Neural progenitor cell (in vitro differentiated cells): ENCODE measurements around the gene STX17. TPM values are rescaled to one million over a fixed set of nuclear protein-coding genes. Genes with fewer than 3 reads are reported as not detected.

Experiments used
- DNase-seq: peaks from one replicate; pipeline ENCODE4 v3.0.0-alpha.2; 2016; ENCODE audit warnings: low spot score
- H2AFZ ChIP-seq: fragments of 200-600 bp; sonication (generic); replicated peaks from 2 replicates; pipeline ENCODE4 v1.6.1; 2016; ENCODE audit warnings: antibody characterized with exemption
- H3F3A ChIP-seq: fragments of 200-600 bp; sonication (generic); 2 replicates; pipeline ENCODE4 v1.6.1; 2016; ENCODE audit warnings: antibody characterized with exemption, low read depth
- H3K27ac ChIP-seq: fragments of 200-600 bp; sonication (generic); 2 replicates; pipeline ENCODE4 v1.5.1; 2016; ENCODE audit warnings: mild to moderate bottlenecking
- H3K27me3 ChIP-seq: fragments of 200-600 bp; sonication (generic); 2 replicates; pipeline ENCODE4 v1.6.1; 2016; ENCODE audit warnings: mild to moderate bottlenecking, moderate library complexity
- H3K36me3 ChIP-seq: fragments of 200-600 bp; sonication (generic); 2 replicates; pipeline ENCODE4 v1.5.1; 2016
- H3K4me1 ChIP-seq: fragments of 200-600 bp; sonication (generic); 2 replicates; pipeline ENCODE4 v1.6.1; 2016; ENCODE audit warnings: mixed run types
- H3K4me2 ChIP-seq: fragments of 200-600 bp; sonication (generic); 2 replicates; pipeline ENCODE4 v1.6.1; 2016
- H3K4me3 ChIP-seq: fragments of 200-600 bp; sonication (generic); 2 replicates; pipeline ENCODE4 v1.5.1; 2016
- H3K79me2 ChIP-seq: fragments of 200-600 bp; sonication (generic); 2 replicates; pipeline ENCODE4 v1.6.1; 2016; ENCODE audit warnings: low read depth
- H3K9ac ChIP-seq: fragments of 200-600 bp; sonication (generic); 2 replicates; pipeline ENCODE4 v1.6.1; 2016
- H3K9me3 ChIP-seq: fragments of 200-600 bp; sonication (generic); 2 replicates; pipeline ENCODE4 v1.5.1; 2016; ENCODE audit warnings: low read depth
- H4K20me1 ChIP-seq: fragments of 200-600 bp; sonication (generic); 2 replicates; pipeline ENCODE4 v1.6.1; 2016; ENCODE audit warnings: low read depth
- H3K27ac Mint-ChIP-seq: 3 replicates; pipeline ENCODE4 v1.8.0; 2021; ENCODE audit warnings: mixed read lengths
- H3K27me3 Mint-ChIP-seq: 2 replicates; pipeline ENCODE4 v1.8.0; 2022; ENCODE audit warnings: low read depth, mild to moderate bottlenecking, inconsistent platforms, moderate library complexity, mixed read lengths; ENCODE audit not compliant: insufficient read depth
- H3K36me3 Mint-ChIP-seq: 3 replicates; pipeline ENCODE4 v1.8.0; 2021; ENCODE audit warnings: mixed read lengths
- H3K4me1 Mint-ChIP-seq: 3 replicates; pipeline ENCODE4 v1.8.0; 2021; ENCODE audit warnings: mixed read lengths
- H3K4me3 Mint-ChIP-seq: 3 replicates; pipeline ENCODE4 v1.8.0; 2021; ENCODE audit warnings: mild to moderate bottlenecking, moderate library complexity, mixed read lengths
- H3K9me3 Mint-ChIP-seq: 3 replicates; pipeline ENCODE4 v1.8.0; 2020; ENCODE audit warnings: mixed read lengths
- CTCF ChIP-seq: fragments of 200-600 bp; sonication (generic); IDR thresholded peaks from 2 replicates; pipeline ENCODE4 v1.5.1; 2017; ENCODE audit warnings: antibody characterized with exemption, mild to moderate bottlenecking
- EZH2 ChIP-seq: fragments of 200-600 bp; sonication (generic); IDR thresholded peaks from 2 replicates; pipeline ENCODE4 v1.6.1; 2017; ENCODE audit warnings: antibody characterized with exemption, mild to moderate bottlenecking, moderate library complexity
- EZH2phosphoT487 ChIP-seq: fragments of 200-600 bp; sonication (generic); IDR thresholded peaks from 2 replicates; pipeline ENCODE4 v1.6.1; 2017; ENCODE audit warnings: antibody characterized with exemption
- total RNA-seq: library from RNA; depleted of rRNA; stranded (reverse); fragments of >200 nt; gene quantifications from 2 replicates; pipeline ENCODE4 v1.2.3, GENCODE V29; 2015; ENCODE audit warnings: low replicate concordance

The STX17 gene
- total RNA-seq, 1 donor from 2014 or later = 34.4 TPM

- Histone ChIP-seq H3K4me2 (no peak overlapping the region), H3K36me3 (no peaks in the 10 kb centered on the region), H3K79me2 (no peaks in the 10 kb centered on the region), H3K27me3 (no peaks in the 10 kb centered on the region), H3K9ac (no peak overlapping the region), H3K27ac (no peak overlapping the region), H3K4me3 (no peak overlapping the region), H3K4me1 (peaks cover 37% of the 10 kb centered on the region), H4K20me1 (no peaks in the 10 kb centered on the region), H2AFZ (no peak overlapping the region), H3K9me3 (no peaks in the 10 kb centered on the region), H3F3A (peaks cover 22% of the 10 kb centered on the region)
- no peaks in the 10 kb centered on the region for H3K27me3 Mint-ChIP-seq
- DNase-seq = no peak
- no peaks in the 10 kb centered on the region for H3K9me3 Mint-ChIP-seq
- no peak overlapping the region for H3K4me3 Mint-ChIP-seq
- H3K27ac Mint-ChIP-seq = no peak overlapping the region
- H3K4me1 Mint-ChIP-seq = peaks cover 27% of the 10 kb centered on the region
- TF ChIP-seq EZH2 (no peak), CTCF (no peak), EZH2phosphoT487 (no peak)
- peaks cover 7% of the 10 kb centered on the region for H3K36me3 Mint-ChIP-seq
These were observed 64.0 kb downstream of the STX17 start for GRCh38 chr9:99970481-99970880.

- Histone ChIP-seq H3K4me3 (no peak overlapping the region), H3K9ac (no peak overlapping the region), H3K36me3 (no peaks in the 10 kb centered on the region), H3F3A (peaks cover 16% of the 10 kb centered on the region), H3K9me3 (no peaks in the 10 kb centered on the region), H3K4me2 (no peak overlapping the region), H2AFZ (no peak overlapping the region), H3K27me3 (no peaks in the 10 kb centered on the region), H3K4me1 (peaks cover 29% of the 10 kb centered on the region), H3K79me2 (no peaks in the 10 kb centered on the region), H3K27ac (no peak overlapping the region), H4K20me1 (no peaks in the 10 kb centered on the region)
- TF ChIP-seq EZH2 = no peak
- TF ChIP-seq EZH2phosphoT487 = no peak
- no peak for TF ChIP-seq CTCF
- Mint-ChIP-seq H3K9me3 (no peaks in the 10 kb centered on the region), H3K27me3 (no peaks in the 10 kb centered on the region), H3K36me3 (peaks cover 7% of the 10 kb centered on the region), H3K4me1 (peaks cover 22% of the 10 kb centered on the region), H3K27ac (no peak overlapping the region), H3K4me3 (no peak overlapping the region)
- DNase-seq = no peak
These were observed 65.0 kb downstream of the STX17 start for GRCh38 chr9:99971410-99971809.

GRCh38 chr9:99973455-99973854, 67.0 kb downstream of the STX17 start:
- Histone ChIP-seq H2AFZ (no peak overlapping the region), H3K9ac (no peak overlapping the region), H4K20me1 (no peaks in the 10 kb centered on the region), H3K4me2 (no peak overlapping the region), H3K27me3 (no peaks in the 10 kb centered on the region), H3K4me1 (peaks cover 25% of the 10 kb centered on the region), H3F3A (peaks cover 6% of the 10 kb centered on the region), H3K79me2 (no peaks in the 10 kb centered on the region), H3K4me3 (no peak overlapping the region), H3K9me3 (no peaks in the 10 kb centered on the region), H3K27ac (no peak overlapping the region), H3K36me3 (no peaks in the 10 kb centered on the region)
- peaks cover 10% of the 10 kb centered on the region for H3K36me3 Mint-ChIP-seq
- peaks cover 15% of the 10 kb centered on the region for H3K4me1 Mint-ChIP-seq
- no peaks in the 10 kb centered on the region for H3K27me3 Mint-ChIP-seq
- no peaks in the 10 kb centered on the region for H3K9me3 Mint-ChIP-seq
- H3K4me3 Mint-ChIP-seq = no peak overlapping the region
- no peak for DNase-seq
- TF ChIP-seq CTCF (no peak), EZH2phosphoT487 (no peak), EZH2 (no peak)
- H3K27ac Mint-ChIP-seq = no peak overlapping the region
